ENCODE results near the gene KLK15.
A peak's percentile ranks its signal among the peaks of the same experiment; 100 is the strongest.

DNA sequence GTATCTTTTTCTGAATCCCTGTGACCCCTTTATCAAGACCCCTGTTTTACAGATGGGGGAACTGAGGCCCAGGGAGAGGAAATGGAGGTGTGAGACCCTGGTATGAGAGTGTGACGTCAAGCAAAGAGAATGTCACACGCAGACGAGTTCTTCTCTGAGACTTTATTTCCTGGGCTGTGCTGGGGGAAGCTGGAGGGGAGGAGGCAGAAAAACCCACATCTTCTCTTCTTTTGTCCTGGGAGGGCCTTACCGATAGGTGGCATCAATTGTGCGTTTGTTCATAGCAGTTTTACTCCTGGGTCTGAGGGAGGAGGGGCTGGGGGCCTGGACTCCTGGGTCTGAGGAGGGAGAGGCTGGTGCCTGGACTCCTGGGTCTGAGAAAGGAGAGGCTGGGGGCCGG is 4.9 kb upstream of the KLK15 start:
- TF ChIP-seq, protein P1, sequence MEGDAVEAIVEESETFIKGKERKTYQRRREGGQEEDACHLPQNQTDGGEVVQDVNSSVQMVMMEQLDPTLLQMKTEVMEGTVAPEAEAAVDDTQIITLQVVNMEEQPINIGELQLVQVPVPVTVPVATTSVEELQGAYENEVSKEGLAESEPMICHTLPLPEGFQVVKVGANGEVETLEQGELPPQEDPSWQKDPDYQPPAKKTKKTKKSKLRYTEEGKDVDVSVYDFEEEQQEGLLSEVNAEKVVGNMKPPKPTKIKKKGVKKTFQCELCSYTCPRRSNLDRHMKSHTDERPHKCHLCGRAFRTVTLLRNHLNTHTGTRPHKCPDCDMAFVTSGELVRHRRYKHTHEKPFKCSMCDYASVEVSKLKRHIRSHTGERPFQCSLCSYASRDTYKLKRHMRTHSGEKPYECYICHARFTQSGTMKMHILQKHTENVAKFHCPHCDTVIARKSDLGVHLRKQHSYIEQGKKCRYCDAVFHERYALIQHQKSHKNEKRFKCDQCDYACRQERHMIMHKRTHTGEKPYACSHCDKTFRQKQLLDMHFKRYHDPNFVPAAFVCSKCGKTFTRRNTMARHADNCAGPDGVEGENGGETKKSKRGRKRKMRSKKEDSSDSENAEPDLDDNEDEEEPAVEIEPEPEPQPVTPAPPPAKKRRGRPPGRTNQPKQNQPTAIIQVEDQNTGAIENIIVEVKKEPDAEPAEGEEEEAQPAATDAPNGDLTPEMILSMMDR (IDR thresholded peaks at IDR 0.05; ENCODE audit: low read length), result peak; percentile 32
- no peak for TF ChIP-seq EZH2 (IDR thresholded peaks at IDR 0.05; ENCODE audit: borderline replicate concordance, low read length)
